Measurements from ENCODE around the gene ACBD3.
"Not testable (repeated sequence)": the region's sequence is repeated elsewhere in the genome, so short reads cannot be mapped to it uniquely, and the experiment has no call there.

The ACBD3 gene

DNA sequence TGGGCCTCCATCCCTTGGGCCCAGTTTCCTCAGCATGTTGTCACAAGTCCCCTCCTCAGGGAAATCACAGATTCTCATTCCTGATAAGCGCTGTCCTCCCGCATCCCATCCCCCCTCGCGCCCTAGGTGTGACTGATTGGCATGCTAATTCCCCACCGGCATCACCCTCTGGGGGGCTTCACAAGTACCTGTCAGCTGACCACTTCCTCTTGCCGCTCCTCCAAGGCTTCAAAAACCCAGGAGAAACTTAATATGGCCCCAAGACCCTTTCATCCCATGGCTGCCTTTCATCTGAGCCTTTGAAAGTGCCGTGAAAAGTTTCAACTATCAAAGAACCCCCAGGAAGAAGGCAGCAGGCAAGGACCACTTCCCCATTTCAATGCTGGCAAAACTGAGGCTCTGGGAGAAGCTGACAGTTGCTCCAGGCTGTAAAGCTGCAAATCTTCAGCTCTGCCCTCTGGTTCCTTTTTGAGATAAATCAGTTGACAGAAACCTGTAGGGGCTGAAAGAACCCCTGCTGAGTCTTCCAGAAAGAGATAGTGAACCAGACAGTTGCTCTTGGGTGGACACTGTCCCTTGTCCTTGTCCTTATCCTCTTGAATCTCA, 24.1 kb upstream of the ACBD3 start:
- TF ChIP-seq, protein P1, sequence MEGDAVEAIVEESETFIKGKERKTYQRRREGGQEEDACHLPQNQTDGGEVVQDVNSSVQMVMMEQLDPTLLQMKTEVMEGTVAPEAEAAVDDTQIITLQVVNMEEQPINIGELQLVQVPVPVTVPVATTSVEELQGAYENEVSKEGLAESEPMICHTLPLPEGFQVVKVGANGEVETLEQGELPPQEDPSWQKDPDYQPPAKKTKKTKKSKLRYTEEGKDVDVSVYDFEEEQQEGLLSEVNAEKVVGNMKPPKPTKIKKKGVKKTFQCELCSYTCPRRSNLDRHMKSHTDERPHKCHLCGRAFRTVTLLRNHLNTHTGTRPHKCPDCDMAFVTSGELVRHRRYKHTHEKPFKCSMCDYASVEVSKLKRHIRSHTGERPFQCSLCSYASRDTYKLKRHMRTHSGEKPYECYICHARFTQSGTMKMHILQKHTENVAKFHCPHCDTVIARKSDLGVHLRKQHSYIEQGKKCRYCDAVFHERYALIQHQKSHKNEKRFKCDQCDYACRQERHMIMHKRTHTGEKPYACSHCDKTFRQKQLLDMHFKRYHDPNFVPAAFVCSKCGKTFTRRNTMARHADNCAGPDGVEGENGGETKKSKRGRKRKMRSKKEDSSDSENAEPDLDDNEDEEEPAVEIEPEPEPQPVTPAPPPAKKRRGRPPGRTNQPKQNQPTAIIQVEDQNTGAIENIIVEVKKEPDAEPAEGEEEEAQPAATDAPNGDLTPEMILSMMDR (IDR thresholded peaks at IDR 0.05; ENCODE audit: borderline replicate concordance, insufficient read depth, low read depth, low read length): no peak

DNA sequence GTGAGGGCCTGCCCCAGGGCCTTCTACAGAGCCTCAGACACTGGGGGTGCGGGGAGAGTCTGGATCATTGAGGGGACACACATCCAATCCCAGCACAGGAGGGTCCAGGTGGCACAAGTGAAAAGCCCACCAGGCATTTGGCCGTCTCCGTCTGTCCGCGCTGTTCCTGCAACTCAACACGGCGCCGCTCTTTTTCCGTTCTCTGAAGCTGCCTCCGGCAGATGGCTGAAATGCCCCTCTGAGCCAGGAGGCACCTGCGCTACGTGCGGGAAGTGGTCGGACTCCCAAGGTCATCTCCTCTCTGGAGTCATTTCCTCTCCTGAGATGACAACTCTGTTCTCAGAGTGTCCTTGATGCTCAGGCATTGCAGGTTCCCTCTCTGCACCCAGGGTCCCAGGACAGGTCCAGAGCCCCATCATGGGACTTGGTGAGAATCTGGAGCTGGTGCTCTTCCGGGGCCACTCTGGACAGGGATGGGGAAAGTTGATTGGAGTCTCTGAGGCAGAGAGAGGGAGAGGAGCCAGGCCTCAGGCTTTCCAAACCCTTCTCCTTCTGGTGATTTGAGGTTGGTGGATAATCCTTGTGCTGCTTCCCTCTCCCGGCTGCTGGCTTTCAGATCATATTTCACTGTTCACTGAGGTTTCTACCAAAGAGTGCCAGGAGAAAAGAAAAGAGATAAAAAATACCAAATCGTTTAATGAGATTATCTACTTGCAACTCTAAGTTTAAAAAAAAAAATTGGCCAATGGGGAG, 22.9 kb upstream of the ACBD3 start:
- H3K4me3 ChIP-seq (ENCODE audit: low read depth, low read length): no peak overlapping the region
- TF ChIP-seq, protein P1 (IDR thresholded peaks at IDR 0.05; ENCODE audit: borderline replicate concordance, insufficient read depth, low read depth, low read length): no peak

More for the DNA sequence above, 24.1 kb upstream of the ACBD3 start:
- no peak overlapping the region for H3K4me3 ChIP-seq (ENCODE audit: low read depth, low read length)

DNA sequence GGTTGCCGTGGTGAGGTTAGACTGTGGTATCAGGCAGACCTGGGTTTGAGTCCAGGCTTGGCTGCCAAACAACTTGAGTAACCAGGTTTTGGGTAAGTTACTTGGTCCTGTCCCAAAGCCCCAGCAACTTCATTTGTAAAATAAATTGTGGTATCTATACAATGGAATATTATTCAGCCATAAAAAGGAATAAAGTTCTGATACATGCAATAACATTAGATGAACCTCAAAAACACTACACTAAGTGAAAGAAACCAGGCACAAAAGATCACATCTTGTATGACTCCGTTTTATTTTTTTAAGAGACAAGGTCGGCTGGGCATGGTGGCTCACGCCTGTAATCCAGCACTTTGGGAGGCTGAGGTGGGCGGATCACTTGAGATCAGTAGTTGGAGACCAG, 20.5 kb upstream of the ACBD3 start:
- TF ChIP-seq, protein P1 (IDR thresholded peaks at IDR 0.05; ENCODE audit: borderline replicate concordance, insufficient read depth, low read depth, low read length): no peak
- no peak overlapping the region for H3K4me3 ChIP-seq (ENCODE audit: low read depth, low read length)

DNA sequence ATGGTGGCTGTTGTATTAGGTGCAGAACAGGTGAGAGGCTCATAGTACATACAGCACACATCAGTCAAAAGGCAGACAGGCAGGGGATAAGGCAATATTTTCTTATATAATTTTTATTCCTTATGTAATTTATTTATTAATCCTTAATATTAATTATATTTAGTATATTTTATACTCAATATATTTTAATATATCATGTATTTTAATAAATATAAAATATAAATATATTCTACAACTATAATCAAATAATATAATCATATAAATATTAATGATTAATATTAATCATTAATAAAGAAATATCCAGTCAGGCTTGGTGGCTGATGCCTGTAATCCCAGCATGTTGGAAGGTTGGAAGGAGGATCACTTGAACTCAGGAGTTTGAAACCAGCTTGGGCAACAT, 17.7 kb upstream of the ACBD3 start:
- H3K4me3 ChIP-seq (ENCODE audit: low read depth, low read length): no peak overlapping the region
- TF ChIP-seq, protein P1 (IDR thresholded peaks at IDR 0.05; ENCODE audit: borderline replicate concordance, insufficient read depth, low read depth, low read length): no peak

DNA sequence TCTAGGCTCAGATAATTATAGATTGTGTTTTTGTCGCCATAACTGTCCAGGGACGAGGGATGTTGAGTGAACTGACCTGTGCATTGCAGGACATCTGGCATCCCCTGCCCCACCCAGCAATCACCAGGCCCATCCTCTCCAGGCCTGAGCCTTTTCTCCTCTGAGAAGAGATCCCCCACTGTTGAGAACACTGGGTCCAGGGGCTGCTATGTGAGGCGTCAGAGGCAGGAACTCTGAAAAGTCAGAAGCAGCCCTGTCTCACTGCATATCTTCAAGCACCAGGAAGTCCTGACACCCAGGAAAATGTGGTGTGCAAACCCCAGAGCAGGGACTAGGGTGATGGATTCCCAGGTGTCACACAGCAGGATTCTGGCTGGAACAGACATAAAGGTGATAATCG, 17.1 kb upstream of the ACBD3 start:
- TF ChIP-seq, protein P1 (IDR thresholded peaks at IDR 0.05; ENCODE audit: borderline replicate concordance, insufficient read depth, low read depth, low read length): no peak
- H3K4me3 ChIP-seq (ENCODE audit: low read depth, low read length): no peak overlapping the region

DNA sequence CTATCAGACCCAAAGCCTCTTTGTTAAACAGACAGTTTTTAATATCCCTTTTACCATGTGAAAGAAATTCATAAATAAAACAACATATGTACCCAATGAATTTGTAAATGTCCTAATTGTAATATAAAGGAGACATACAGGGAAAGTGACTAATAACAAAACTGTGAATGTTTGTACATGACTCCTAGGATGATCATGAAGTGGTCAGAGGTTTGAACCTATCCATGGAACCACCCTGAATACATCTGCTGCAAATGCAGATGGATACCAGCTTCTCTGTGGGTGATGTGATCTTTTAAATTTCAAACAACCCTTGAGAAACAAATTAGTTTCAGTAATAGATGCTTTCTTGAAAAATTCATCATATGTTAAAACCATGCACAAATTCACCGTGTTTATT, 16.7 kb upstream of the ACBD3 start:
- H3K4me3 ChIP-seq (ENCODE audit: low read depth, low read length): no peak overlapping the region
- TF ChIP-seq, protein P1 (IDR thresholded peaks at IDR 0.05; ENCODE audit: borderline replicate concordance, insufficient read depth, low read depth, low read length): no peak

DNA sequence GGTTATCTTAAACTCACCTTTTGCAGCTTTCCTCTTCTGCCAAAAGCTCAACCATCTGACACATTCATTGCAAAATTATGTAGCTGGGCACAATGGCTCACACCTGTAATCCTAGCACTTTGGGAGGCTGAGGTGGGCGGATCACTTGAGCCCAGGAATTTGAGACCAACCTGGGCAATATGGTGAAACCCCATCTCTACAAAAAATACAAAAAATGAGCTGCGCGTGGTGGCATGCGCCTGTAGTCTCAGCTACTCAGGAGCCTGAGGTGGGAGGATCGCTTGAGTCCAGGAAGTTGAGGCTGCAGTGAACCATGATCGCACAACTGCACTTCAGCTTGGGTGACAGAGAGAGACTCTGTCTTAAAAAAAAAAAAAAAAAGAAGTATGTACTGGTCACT, 16.1 kb upstream of the ACBD3 start:
- not testable (repeated sequence) for H3K4me3 ChIP-seq (ENCODE audit: low read depth, low read length)

Data from GM12875 (cell line).